Keratinocyte (primary cell): ENCODE measurements around the gene PFKFB3. TPM values are rescaled to one million over a fixed set of nuclear protein-coding genes. Genes with fewer than 3 reads are reported as not detected.

ENCODE experiments used
- DNase-seq: peaks from one replicate; pipeline ENCODE4 v3.0.0-alpha.2; 2011; ENCODE audit warnings: low read depth, missing footprints, low spot score
- FAIRE-seq: peaks from 2 replicates; lab custom pipeline; 2011; peaks lifted over from hg19 to GRCh38; lab: Jason Lieb, UNC
- H2AFZ ChIP-seq: 2 replicates; pipeline ENCODE4 v1.6.0; 2012; ENCODE audit warnings: low read length, control low read depth, inconsistent platforms; ENCODE audit not compliant: control insufficient read depth
- H3K27ac ChIP-seq: 2 replicates; pipeline ENCODE4 v1.5.1; 2011; ENCODE audit warnings: low read length; ENCODE audit not compliant: control insufficient read depth, insufficient read depth
- H3K27me3 ChIP-seq: 3 replicates; pipeline ENCODE4 v1.6.0; 2011; ENCODE audit warnings: low read length; ENCODE audit not compliant: control insufficient read depth, insufficient read depth; ENCODE audit errors: extremely low read depth
- H3K36me3 ChIP-seq, 2 experiments: 2 replicates in 1 of 2; 3 replicates in 1 of 2; pipeline ENCODE4 v1.5.1; 2011; ENCODE audit warnings: low read length in 2 of 2, mild to moderate bottlenecking in 1 of 2; ENCODE audit not compliant: control insufficient read depth in 2 of 2, insufficient read depth in 2 of 2; ENCODE audit errors: extremely low read depth in 1 of 2
- H3K4me1 ChIP-seq: 3 replicates; pipeline ENCODE4 v1.5.1; 2011; ENCODE audit warnings: low read length; ENCODE audit not compliant: control insufficient read depth, insufficient read depth; ENCODE audit errors: extremely low read depth
- H3K4me2 ChIP-seq: 3 replicates; pipeline ENCODE4 v1.6.0; 2011; ENCODE audit warnings: low read depth, low read length; ENCODE audit not compliant: control insufficient read depth, insufficient read depth; ENCODE audit errors: extremely low read depth
- H3K4me3 ChIP-seq, 3 experiments: fragments of 200-600 bp in 1 of 3; sonication (generic) in 1 of 3; 2 replicates in 2 of 3; 3 replicates in 1 of 3; pipeline ENCODE4 v1.5.1; 2011 to 2016; ENCODE audit warnings: low read length in 3 of 3, mild to moderate bottlenecking in 3 of 3, control low read depth in 2 of 3, inconsistent platforms in 1 of 3, low read depth in 1 of 3, mixed read lengths in 1 of 3, mixed run types in 1 of 3, moderate library complexity in 1 of 3; ENCODE audit not compliant: control insufficient read depth in 2 of 3, insufficient read depth in 2 of 3; ENCODE audit errors: extremely low read depth in 1 of 3
- H3K79me2 ChIP-seq: 2 replicates; pipeline ENCODE4 v1.6.0; 2012; ENCODE audit warnings: low read length; ENCODE audit not compliant: control insufficient read depth, insufficient read depth
- H3K9ac ChIP-seq: 3 replicates; pipeline ENCODE4 v1.6.0; 2011; ENCODE audit warnings: low read length; ENCODE audit not compliant: control insufficient read depth, insufficient read depth; ENCODE audit errors: extremely low read depth
- H3K9me1 ChIP-seq: 3 replicates; pipeline ENCODE4 v1.6.0; 2011; ENCODE audit warnings: low read length; ENCODE audit not compliant: control insufficient read depth, insufficient read depth; ENCODE audit errors: extremely low read depth
- H3K9me3 ChIP-seq: 2 replicates; pipeline ENCODE4 v1.5.1; 2012; ENCODE audit warnings: low read depth, low read length; ENCODE audit not compliant: control insufficient read depth
- H4K20me1 ChIP-seq: 3 replicates; pipeline ENCODE4 v1.6.0; 2011; ENCODE audit warnings: low read length; ENCODE audit not compliant: control insufficient read depth, insufficient read depth; ENCODE audit errors: extremely low read depth
- CTCF ChIP-seq, 3 experiments: IDR thresholded peaks in 1 of 3; conservative IDR thresholded peaks in 1 of 3; optimal IDR thresholded peaks in 1 of 3; 2 replicates in 2 of 3; 3 replicates in 1 of 3; pipeline versions ENCODE3 to v1.5.1; 2011; ENCODE audit warnings: low read length in 3 of 3, mild to moderate bottlenecking in 3 of 3, moderate library complexity in 2 of 3, control low read depth in 1 of 3, inconsistent platforms in 1 of 3; ENCODE audit not compliant: insufficient read depth in 2 of 3; ENCODE audit errors: extremely low read depth in 1 of 3
- EZH2 ChIP-seq: IDR thresholded peaks from one replicate; pipeline ENCODE4 v1.6.1; 2012; ENCODE audit warnings: inconsistent platforms, mild to moderate bottlenecking, low read length, moderate library complexity
- dilution Hi-C: fragments of 300-500 bp; cut with MboI; formaldehyde crosslinking; loops from one replicate; pipeline ENCODE4 v1.7.0; 2020; ENCODE audit warnings: low sequenced_read_pairs; ENCODE audit not compliant: extremely low pct_ligation_motif_present
- polyA plus RNA-seq, 5 experiments: library from polyadenylated mRNA; depleted of rRNA in 3 of 5; stranded (reverse) in 3 of 5; stranded (forward) in 1 of 5; unstranded in 1 of 5; fragments of >200 nt; gene quantifications; 1 replicate in 1 of 5; 2 replicates in 3 of 5; 3 replicates in 1 of 5; pipeline versions ENCODE4 v1.2.1 to v1.2.3, GENCODE V29; 2011 to 2012; ENCODE audit warnings: missing spikeins in 2 of 5, low read depth in 1 of 5, low replicate concordance in 1 of 5

The PFKFB3 gene
- polyA plus RNA-seq, 1 donor (not counting 4 experiments of a cell fraction or from before 2014, with no cell fraction given), result 18.6 TPM

GRCh38 chr10:6228010-6228511, 25.3 kb downstream of the PFKFB3 start:
- Histone ChIP-seq H3K36me3 (peaks cover 35 to 53% of the 10 kb centered on the region in 2 experiments), H2AFZ (no peak overlapping the region), H3K9ac (no peak overlapping the region), H3K9me1 (no peaks in the 10 kb centered on the region), H3K27me3 (no peaks in the 10 kb centered on the region), H4K20me1 (no peaks in the 10 kb centered on the region), H3K27ac (no peak overlapping the region), H3K9me3 (no peaks in the 10 kb centered on the region), H3K4me1 (no peaks in the 10 kb centered on the region), H3K4me2 (no peak overlapping the region), H3K79me2 (no peaks in the 10 kb centered on the region), H3K4me3 (no peak overlapping the region)
- TF ChIP-seq CTCF (optimal IDR thresholded peaks at IDR 0.05 in 1 of 3, IDR thresholded peaks at IDR 0.05 in 1 of 3, conservative IDR thresholded peaks at IDR 0.05 in 1 of 3; ENCODE audit: extremely low read depth in 1 of 3, insufficient read depth in 2 of 3, low read length in 3 of 3), result no peak
- TF ChIP-seq EZH2, result no peak
- no peak for FAIRE-seq
- DNase-seq, result no peak
- dilution Hi-C loops, result no loop called here

GRCh38 chr10:6228647-6229046, 25.9 kb downstream of the PFKFB3 start:
- Histone ChIP-seq H3K27ac (no peak overlapping the region), H3K9me1 (no peaks in the 10 kb centered on the region), H3K9ac (no peak overlapping the region), H3K36me3 (peaks cover 36 to 51% of the 10 kb centered on the region in 2 experiments), H3K4me3 (no peak overlapping the region), H3K27me3 (no peaks in the 10 kb centered on the region), H4K20me1 (no peaks in the 10 kb centered on the region), H3K79me2 (no peaks in the 10 kb centered on the region), H3K9me3 (no peaks in the 10 kb centered on the region), H3K4me2 (no peak overlapping the region), H3K4me1 (no peaks in the 10 kb centered on the region), H2AFZ (no peak overlapping the region)
- no peak for FAIRE-seq
- TF ChIP-seq CTCF (optimal IDR thresholded peaks at IDR 0.05 in 1 of 3, IDR thresholded peaks at IDR 0.05 in 1 of 3, conservative IDR thresholded peaks at IDR 0.05 in 1 of 3; ENCODE audit: extremely low read depth in 1 of 3, insufficient read depth in 2 of 3, low read length in 3 of 3) (no peak), EZH2 (no peak)
- dilution Hi-C loops, result no loop called here
- no peak for DNase-seq
